EL (cell line): ENCODE measurements around the gene N4BP3.
"Not testable (repeated sequence)": the region's sequence is repeated elsewhere in the genome, so short reads cannot be mapped to it uniquely, and the experiment has no call there.

ENCODE experiments used
- DNase-seq: peaks from one replicate; pipeline ENCODE4 v3.0.0-alpha.2; 2016

The N4BP3 gene

DNA sequence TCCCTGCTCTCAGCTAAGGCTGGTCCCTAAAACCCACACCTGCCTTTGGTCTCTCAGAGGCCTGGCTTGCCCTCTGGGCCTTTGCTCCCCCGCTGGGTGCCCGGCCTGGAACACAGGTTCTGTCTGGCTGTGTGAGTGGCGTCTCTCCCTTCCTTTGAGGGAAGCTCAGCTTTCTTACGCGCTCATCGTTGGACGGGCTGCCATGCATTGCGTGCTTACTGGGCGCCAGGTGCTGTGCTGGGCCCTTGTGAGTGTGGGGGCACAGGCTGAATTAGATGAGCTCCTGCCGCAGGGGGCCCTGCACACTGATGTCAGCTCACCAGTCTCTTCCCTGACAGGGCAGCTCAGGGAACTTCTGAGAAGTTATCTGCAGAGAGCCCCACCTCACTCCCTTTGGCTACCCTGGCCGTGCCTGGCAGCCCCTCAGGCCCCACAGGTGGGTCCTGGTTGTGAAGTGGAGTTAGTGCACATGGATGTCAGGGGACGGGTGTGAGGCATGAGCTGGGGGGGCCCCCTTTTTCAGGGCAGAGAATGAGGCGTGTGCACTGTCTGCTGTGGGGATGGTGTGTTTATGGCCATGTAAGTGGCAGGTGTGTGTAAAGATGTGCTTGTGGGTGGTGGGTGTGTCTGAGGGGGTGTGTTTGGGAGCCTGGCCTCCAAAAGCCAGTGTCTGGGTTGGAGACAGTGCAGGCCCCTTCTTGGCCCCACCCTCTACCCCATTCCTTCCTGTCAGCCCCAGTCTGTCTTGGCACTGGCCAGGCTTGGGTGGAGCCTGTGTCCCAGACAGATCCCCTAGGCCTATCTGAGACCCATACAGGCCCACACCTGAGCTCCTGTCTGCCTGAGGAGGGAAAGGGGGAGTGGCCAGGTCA, 10.0 kb downstream of the N4BP3 start:
- no peak for DNase-seq

- no peak for DNase-seq
Measured at GRCh38 chr5:178123966-178124925, 10.9 kb downstream of the N4BP3 start.

GRCh38 chr5:178125253-178125906, 12.0 kb downstream of the N4BP3 start:
- DNase-seq = no peak

DNA sequence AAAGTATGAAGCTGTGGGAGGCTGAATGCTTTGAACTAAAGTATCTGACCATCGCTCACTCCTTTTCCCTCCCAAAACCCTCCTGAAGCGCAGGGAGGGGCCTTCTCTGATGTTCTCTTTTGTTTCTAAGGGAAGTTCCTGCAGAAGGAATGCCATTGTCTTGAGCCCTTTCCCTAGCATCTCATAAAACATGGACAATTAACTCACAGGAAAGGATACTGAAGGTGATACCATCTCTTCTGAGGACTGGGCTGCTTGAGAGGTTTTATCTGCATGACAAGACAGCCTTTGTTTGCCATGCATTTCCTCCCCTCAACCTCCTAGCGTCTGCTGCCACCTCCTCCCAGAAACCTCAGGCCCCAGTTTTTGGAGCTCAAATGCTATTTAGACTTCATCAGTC, 13.2 kb downstream of the N4BP3 start:
- DNase-seq = no peak

DNA sequence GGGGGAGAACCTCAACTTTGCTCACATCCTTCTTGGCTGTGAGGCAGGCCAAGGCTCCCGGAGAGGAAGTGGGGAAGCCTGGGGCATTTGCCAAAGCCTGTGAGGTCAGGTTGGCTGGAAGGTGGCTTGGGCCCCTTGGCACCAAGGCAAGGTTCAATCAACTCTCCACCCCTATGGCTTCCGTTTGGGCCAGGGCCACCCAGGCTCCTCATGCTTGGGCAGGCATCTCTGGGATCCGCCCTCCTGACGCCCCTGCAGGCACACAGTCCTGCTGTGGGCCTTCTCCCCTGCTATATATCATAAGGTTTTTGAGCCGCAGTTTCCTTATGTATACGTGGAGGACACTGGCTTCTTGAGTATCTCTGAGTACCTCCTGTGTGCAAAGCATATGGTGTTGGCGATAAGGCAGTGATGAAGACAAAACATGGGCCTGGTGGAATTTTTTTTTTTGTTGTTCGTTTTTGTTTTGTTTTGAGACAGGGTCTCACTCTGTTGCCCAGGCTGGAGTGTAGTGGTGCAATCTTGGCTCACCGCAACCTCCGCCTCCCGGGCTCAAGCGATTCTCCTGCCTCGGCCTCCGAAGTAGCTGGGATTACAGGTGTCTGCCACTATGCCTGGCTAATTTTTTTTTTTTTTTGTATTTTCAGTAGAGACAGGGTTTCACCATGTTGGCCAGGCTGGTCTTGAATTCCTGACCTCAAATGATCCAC, 14.1 kb downstream of the N4BP3 start:
- DNase-seq = not testable (repeated sequence)

DNA sequence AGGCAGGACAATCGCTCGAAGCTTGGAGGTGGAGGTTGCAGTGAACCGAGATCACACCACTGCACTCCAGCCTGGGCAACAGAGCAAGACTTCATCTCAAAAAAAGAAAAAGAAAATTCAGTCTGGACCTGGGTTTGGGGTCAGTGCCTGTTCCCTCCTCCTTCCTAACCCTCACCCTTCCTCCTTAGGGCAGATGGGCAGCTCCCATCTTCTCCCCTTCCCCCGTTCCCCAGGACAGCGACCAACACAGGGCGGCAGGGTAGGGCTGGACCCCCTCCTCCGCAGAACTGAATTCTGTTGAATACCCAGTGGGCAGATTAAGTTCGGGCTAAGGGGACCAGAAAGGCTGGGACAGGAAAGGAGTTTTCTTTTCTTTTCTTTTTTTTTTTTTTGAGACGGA, 16.0 kb downstream of the N4BP3 start:
- DNase-seq = no peak

GRCh38 chr5:178130234-178130575, 16.9 kb downstream of the N4BP3 start:
- DNase-seq = peak; percentile 23

DNA sequence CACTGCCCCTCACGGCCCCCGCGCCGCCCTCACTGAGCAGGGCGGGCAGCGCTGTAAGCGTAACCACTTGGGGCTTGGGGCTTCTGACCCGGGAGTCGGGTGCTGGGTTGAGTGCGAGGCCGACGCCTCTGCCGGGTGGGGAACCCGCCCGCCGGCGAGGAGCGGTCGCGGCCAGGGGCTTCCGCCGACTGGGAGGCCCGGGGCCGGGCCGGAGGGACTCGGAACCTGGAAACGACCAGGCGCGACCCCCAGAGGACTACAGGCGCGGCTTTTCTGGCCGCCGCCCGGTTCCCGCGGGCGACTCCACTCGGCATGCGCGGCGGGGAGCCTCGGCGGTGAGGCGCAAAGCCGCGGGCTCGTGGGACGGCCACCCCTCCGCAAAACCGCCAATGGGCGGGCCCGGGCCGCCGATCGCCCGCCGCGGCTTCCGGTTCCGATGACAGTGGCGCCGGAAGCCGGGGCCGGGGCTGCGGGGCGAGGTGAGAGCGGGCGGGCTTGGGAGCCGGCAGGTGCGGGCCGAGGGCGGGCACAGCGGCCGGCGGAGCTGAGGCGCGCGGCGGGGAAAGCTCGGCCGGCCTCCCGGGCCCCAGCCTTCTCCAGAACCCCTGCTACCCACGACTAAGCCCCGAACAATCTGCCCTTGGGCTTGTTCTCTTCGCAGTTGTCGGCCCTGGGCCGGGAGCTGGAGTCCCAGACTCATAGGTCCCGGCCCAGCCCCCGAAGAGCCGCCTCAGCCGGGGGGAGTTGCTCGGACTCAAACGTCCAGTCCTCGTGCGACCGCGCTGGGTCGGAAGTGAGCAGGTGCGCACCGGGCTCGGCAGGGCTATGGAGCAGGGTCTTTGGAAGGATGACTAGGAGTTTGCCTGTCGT, 17.5 kb downstream of the N4BP3 start, which contains the start of gene RMND5B:
Gene RMND5B (plus strand): TSS at position 439 of the 870 bp plus-strand sequence. CDS start 7,106 bp downstream, outside the sequence.
- DNase-seq = peak; percentile 82

GRCh38 chr5:178131446-178131996, 18.2 kb downstream of the N4BP3 start:
- no peak for DNase-seq

- DNase-seq = no peak
Measured at GRCh38 chr5:178136990-178137389, 23.7 kb downstream of the N4BP3 start.

DNA sequence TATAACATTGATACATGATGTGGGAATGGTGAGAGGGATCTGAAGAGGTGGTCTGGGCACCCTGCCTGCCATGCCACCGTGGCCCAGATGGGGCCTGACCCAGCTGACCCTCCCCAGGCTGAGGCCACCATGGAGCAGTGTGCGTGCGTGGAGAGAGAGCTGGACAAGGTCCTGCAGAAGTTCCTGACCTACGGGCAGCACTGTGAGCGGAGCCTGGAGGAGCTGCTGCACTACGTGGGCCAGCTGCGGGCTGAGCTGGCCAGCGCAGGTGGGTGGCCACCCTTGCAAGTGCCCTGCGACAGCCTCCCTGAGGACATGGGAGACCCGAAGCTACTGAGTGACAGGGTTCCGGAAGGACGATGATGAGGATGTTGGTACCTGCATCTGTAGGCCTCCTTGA, 24.7 kb downstream of the N4BP3 start:
- no peak for DNase-seq

GRCh38 chr5:178141550-178141949, 28.2 kb downstream of the N4BP3 start:
- no peak for DNase-seq

- DNase-seq = no peak
Measured at GRCh38 chr5:178142642-178143041, 29.3 kb downstream of the N4BP3 start.

- DNase-seq = no peak
Measured at GRCh38 chr5:178143246-178143645, 29.9 kb downstream of the N4BP3 start.

- DNase-seq = no peak
Measured at GRCh38 chr5:178143901-178144300, 30.6 kb downstream of the N4BP3 start.

DNA sequence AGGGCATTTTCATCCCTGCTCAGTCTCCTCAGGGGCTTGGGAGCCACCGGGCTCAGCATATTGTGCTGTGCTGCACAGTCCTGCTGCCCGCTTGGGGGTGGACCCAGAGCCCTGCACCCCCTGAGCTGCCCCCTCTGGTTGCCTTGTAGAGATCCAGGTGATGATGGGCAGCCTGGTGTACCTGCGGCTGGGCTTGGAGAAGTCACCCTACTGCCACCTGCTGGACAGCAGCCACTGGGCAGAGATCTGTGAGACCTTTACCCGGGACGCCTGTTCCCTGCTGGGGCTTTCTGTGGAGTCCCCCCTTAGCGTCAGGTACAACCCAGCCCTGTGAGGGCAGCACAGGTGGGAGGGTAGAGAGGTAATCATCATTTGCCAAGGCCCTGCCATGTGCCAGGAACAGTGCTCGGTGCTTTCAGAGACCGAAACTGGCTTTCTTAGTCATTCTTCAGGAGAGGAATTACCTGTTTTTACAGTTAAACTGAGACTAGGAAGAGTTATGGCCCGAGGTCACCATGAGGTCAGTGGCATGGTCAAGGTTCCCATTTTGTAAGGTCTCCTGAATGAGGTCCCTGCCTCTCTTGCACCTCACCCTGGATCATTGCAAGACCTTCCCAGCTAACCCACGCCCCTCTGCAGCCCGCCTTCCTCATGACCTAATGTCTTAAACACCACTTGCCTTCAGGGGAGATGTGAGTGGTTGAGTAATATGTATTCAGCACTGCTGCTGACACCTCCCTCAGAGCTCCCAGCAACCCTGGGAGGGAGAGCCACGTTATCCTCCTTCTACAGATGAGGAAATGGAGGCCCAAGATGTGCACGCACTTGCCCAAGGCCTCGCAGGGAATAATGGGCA, 32.9 kb downstream of the N4BP3 start:
- DNase-seq = peak; percentile 74

DNA sequence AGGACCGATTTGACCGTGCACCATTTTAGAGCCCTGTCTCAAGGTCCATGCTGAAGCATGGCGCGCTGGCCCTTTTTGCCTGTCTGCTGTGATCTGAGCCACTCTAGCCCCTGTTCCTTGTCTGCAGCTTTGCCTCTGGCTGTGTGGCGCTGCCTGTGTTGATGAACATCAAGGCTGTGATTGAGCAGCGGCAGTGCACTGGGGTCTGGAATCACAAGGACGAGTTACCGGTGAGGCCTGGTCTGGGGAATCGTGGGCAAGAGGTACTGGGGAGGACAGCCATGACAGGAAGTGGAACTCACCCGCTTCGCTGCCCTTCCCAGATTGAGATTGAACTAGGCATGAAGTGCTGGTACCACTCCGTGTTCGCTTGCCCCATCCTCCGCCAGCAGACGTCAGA, 34.1 kb downstream of the N4BP3 start:
- DNase-seq = no peak

DNA sequence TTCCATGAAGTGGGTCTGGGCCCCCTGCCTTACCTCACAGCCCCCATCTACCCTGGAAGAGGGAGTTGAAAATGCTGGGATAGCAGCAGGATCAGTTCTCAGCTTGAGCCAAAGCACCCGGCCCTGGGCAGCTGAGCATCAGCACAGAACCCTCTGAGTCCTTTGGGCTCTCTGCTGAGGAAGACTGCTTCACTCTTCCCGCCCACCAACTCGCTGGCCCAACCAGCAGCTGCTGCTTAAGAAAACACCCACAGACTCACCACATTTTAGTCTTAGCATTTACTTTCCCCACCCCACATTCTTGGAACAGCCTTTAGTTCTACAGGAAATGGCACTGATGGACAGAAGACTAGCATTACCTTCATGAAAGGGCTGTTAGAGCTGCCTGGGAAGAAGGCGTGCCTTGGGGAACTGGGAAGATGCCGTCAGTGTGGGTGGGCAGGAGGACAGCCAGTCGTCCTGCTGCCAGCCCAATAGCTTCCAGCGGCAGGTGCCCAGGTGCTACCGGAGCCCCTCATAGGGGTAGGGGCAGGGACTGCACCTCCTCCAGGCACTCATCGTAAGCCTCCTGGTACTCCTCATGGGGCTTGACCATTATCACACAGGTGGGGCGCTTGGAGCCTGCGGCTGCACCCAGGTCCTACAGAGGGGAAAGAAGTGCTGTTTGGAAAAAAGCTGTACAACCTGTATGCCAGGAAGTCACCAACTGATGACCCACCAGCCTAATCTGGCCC, 36.0 kb downstream of the N4BP3 start:
- DNase-seq = no peak

DNA sequence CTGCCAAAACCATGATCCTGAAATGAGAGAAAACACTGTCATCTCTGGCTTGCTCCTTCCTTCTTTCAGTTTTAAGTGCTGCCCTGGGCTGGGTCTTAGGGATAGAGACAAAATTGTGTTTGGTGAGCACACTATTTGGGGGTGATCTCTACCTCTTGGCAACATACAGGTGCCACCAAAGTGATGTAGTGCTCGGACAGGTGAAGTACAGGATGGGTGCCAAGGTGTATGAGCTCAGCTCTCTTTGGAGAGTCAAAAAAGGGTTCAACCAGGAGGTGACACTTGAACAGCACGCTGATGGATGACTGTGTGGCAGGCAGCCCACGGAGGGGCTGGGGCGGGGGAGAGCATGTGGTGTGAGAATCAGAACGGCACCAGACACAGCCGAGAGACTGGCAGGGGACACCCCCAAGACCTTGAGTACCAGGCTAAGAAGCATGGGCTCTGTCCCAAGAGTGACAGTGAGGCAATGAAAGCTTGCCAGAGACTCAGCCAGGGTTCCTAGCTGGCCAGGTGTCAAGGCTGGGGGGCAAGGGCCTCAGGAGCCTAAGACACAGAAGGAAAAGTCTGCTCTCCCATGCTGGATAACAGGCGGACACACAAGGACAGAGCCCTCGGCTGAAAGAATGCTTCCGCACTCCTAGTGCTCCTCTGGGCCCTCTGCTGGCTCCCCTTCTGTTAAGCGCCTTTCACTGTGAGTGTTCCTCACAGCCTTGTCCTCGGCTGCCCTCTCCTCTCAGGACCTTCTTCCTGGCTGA, 37.8 kb downstream of the N4BP3 start:
- DNase-seq = no peak
